GM18870 (cell line): ENCODE data around the gene HMCN1.

Experiments used
- ATAC-seq: cut with Tn5 transposase; IDR thresholded peaks from one replicate; pipeline ENCODE4 v1.9.1; 2021; ENCODE audit warnings: moderate library complexity; ENCODE audit not compliant: unreplicated experiment

HMCN1 gene

GRCh38 chr1:185733818-185734735 lies at the start of gene HMCN1:
Gene HMCN1 (plus strand): TSS chr1:185734391. CDS start chr1:185734780, 389 bp downstream.
- ATAC-seq, result no peak

GRCh38 chr1:185686821-185687778 lies 47.1 kb upstream of the HMCN1 start:
- ATAC-seq, result no peak

GRCh38 chr1:185690527-185690926 lies 43.7 kb upstream of the HMCN1 start:
- ATAC-seq, result no peak

- ATAC-seq, result peak; percentile 24
Measured at GRCh38 chr1:185693654-185694053, 40.5 kb upstream of the HMCN1 start.

GRCh38 chr1:185694081-185694480 lies 40.1 kb upstream of the HMCN1 start:
- peak; percentile 88 for ATAC-seq

- no peak for ATAC-seq
Measured at GRCh38 chr1:185695299-185695698, 38.9 kb upstream of the HMCN1 start.

GRCh38 chr1:185696422-185697150 lies 37.6 kb upstream of the HMCN1 start:
- ATAC-seq, result no peak

- ATAC-seq, result no peak
Measured at GRCh38 chr1:185699874-185700273, 34.3 kb upstream of the HMCN1 start.

- no peak for ATAC-seq
Measured at GRCh38 chr1:185701650-185702049, 32.5 kb upstream of the HMCN1 start.

GRCh38 chr1:185704181-185704580 lies 30.0 kb upstream of the HMCN1 start:
- no peak for ATAC-seq

- ATAC-seq, result no peak
Measured at GRCh38 chr1:185716095-185716494, 18.1 kb upstream of the HMCN1 start.

- ATAC-seq, result no peak
Measured at GRCh38 chr1:185719021-185719420, 15.2 kb upstream of the HMCN1 start.

- no peak for ATAC-seq
Measured at GRCh38 chr1:185720633-185721272, 13.4 kb upstream of the HMCN1 start.

- no peak for ATAC-seq
Measured at GRCh38 chr1:185721553-185721952, 12.6 kb upstream of the HMCN1 start.

GRCh38 chr1:185722098-185722497 lies 12.1 kb upstream of the HMCN1 start:
- no peak for ATAC-seq

- no peak for ATAC-seq
Measured at GRCh38 chr1:185727726-185728125, 6.5 kb upstream of the HMCN1 start.

- ATAC-seq, result no peak
Measured at GRCh38 chr1:185731446-185731845, 2.7 kb upstream of the HMCN1 start.

GRCh38 chr1:185732951-185733350 lies 1.2 kb upstream of the HMCN1 start:
- no peak for ATAC-seq

GRCh38 chr1:185734929-185735700 lies 924 bp downstream of the HMCN1 start:
- ATAC-seq, result no peak

- ATAC-seq, result no peak
Measured at GRCh38 chr1:185735701-185736064, 1.5 kb downstream of the HMCN1 start.
